Amniotic epithelial cell (primary cell): ENCODE measurements around the gene PISD.
A peak's percentile ranks its signal among the peaks of the same experiment; 100 is the strongest.

ENCODE experiments used
- DNase-seq: peaks from one replicate; pipeline ENCODE4 v3.0.0-alpha.2; 2010; ENCODE audit warnings: low read depth

The PISD gene

GRCh38 chr22:31652911-31653684 lies 8.9 kb downstream of the PISD start:
- no peak for DNase-seq

DNA sequence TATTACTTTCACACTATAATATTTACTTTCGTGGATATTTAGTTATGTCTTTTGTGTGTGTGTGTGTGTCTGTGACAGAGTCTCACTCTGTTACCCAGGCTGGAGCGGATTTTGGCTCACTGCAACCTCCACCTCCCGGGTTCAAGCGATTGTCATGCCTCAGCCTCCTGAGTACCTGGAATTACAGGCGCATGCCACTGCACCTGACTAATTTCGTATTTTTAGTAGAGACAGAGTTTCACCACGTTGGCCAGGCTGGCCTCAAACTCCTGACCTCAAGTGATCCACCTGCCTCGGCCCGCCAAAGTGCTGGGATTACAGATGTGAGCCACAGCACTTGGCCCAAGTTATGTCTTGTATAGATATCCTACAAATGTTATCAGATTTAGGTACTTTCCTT lies 9.9 kb downstream of the PISD start:
- DNase-seq: no peak

- no peak for DNase-seq
Observed at GRCh38 chr22:31651664-31652063, 10.4 kb downstream of the PISD start.

GRCh38 chr22:31650391-31650790 lies 11.6 kb downstream of the PISD start:
- DNase-seq: peak; percentile 90

- peak; percentile 74 for DNase-seq
Observed at GRCh38 chr22:31647523-31648320, 14.3 kb downstream of the PISD start.

DNA sequence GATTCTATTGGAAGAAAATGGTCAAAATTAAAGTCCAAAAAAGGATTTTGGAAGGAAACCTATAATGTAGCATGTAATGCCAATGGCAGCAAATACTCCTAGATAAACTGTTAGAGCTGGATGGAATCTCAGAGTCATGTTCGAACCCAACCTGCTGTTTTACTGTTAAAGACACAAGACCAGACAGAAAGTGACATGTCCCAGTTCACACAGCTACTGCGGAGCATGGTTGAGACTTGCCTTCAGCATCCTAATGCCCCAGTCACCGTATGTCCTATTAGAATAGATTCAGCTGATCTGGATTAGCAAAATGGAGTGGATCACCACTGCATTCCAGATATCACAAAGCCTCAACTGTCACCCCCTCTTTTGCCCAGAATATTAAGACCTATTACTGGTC lies 14.9 kb downstream of the PISD start:
- no peak for DNase-seq

GRCh38 chr22:31646186-31647019 lies 15.6 kb downstream of the PISD start:
- peak; percentile 98 for DNase-seq

DNA sequence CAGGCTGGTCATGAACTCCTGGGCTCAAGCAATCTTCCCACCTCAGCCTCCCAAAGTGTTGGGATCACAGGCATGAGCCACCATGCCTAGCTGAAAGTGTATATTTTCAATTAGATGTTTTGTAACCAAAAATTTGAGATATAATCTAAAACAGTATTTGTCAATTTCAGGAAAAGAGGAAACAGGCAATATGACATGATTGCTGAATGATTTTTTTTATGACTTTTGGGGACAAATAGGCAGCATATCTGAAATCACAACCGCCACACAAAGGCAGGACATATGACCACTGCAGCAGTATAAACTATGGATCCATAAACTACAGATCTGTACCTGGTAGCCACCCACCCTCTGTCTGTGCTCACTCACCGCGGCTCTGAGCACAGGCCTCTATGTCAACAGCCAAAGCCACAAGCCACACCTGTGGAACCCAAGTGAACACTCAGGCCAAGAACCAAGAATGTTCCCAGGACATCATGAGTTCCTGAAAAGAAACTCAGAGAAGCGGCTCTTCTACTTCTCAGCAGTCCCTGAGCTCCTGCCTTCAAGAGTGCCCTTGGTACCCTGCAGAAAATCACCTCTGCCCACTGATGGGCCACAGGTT lies 22.5 kb downstream of the PISD start:
- DNase-seq: no peak

DNA sequence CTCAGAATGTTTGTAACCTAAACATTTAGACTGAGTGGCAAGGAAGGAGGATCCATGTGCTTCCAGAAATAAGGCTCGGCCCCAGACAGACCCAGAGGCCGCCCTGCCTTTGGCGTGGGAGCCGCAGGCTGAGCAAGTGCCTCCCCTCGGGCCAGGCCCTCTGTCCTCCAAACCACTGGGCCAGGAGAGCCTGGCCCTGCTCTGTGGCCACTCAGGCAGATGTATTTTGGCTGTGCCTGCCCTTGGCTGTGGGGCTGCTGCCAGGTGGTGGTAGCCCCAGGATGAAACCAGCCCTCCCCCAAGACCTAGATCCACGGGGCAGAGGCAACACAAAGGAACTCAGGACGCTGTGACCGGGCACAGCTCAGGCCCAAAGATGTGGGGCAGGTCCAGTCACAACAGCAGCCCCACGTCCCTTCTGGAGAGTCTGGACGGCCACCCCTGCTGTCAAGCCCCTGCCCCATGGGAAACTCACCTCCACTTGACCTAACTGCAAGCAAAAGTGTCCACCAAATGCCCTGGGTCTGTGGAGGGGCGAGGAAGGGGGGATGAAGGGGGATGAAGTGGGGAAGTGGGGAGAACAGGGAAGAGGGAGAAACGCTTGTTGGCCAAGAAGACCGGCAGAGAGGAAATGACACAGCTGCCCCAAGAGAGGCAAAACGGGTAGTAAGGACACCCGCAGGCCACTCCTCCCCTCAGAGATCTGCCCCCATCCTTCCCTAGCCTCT lies 24.0 kb downstream of the PISD start:
- DNase-seq: no peak

DNA sequence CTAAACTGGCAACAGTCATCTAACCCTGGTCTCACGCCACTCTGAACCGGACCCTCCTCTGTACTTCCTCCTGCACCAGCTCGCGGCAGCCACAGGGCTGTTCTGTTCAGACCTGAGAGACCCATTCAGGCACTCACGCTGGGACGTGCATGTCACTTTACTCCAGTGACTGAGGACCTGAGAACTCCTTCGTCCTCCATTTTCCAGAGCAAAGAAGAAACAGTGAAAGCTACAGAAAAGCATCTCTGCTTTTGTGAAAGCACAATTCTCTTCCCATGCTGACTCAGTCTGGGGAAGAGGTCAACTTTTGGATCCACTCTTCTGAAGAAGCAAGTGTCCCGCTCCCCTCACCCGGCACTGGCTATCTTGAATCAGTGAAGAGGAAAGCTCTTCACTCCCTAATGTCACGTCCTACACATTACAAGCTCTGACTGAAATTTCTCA lies 24.5 kb downstream of the PISD start:
- DNase-seq: no peak

DNA sequence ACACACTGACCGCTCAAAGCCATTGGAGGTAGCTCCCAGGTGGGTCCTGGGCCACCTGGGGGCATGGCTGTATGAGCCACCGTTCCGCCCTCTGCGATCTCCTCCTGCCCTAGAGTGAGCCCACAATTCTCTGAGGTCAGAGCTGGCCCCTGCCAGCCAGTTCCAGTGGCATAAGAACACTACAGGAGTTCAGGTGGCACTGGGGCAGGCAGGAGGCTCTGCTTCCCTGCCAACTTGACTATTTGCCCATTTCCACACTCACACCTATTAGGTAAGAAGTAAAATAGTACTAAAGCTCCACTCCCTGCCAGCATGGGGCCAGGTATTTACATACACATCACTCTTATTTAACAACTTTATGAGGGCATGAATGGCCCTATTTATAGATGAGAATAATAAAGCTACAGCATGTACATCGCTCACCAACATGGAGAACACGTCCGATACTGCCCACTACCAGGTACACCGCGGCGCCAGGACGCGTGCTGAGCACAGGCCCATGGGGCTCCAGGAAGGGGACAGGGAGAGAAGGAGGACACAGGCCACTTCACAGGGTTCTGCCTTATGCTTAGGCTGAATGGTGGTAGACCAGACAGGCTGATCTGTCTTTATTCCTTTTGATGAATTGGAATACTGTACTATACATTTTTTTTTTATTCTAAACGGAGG lies 26.2 kb downstream of the PISD start:
- DNase-seq: no peak

GRCh38 chr22:31631436-31631835 lies 30.6 kb downstream of the PISD start:
- DNase-seq: no peak

- peak; percentile 88 for DNase-seq
Observed at GRCh38 chr22:31630331-31631329, 31.4 kb downstream of the PISD start.

GRCh38 chr22:31629741-31630184 lies 32.3 kb downstream of the PISD start:
- no peak for DNase-seq

DNA sequence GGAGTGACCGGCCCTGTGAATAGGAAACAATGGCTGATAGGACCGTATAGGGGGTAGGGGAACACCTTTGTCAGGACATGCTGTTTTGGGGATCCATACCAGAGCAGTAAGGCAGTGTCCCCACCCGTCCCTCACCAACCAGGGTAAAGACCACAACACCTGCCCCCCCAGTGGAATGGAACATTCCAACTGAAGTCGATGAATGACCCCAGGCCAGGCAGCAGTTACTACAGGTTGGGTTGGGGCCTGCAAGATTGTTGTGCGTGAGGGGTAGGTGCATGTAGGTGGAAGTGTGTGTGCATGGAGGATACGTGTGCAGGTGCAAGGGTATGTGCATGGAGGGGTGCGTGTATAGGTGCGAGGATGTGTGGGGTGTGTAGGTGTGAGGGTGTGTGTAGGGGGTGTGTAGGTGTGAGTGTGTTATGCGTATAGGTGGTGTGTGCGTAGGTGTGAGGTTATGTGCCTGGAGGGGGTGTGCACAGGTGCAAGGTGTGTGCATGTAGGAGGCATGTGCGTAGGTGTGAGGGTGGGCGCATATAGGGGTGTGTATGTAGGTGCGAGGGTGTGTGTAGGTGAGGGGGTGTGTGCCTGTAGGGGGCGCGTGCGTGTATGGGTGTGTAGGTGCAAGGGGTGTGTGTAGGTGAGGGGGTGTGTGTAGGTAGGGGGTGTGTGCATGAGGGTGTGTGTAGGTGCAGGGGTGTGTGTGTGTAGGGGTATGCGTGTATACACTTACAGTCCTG lies 32.9 kb downstream of the PISD start:
- no peak for DNase-seq

- DNase-seq: no peak
Observed at GRCh38 chr22:31628362-31628761, 33.7 kb downstream of the PISD start.

GRCh38 chr22:31627223-31627731 lies 34.7 kb downstream of the PISD start:
- no peak for DNase-seq

GRCh38 chr22:31626427-31627150 lies 35.4 kb downstream of the PISD start:
- no peak for DNase-seq
